Spinal cord (tissue), 10 donors: ENCODE measurements around the gene CST9L. TPM values are rescaled to one million over a fixed set of nuclear protein-coding genes. Genes with fewer than 3 reads are reported as not detected.

ENCODE experiments used
- DNase-seq, 6 donors: peaks; one replicate each; pipeline versions ENCODE4 v3.0.0 to v3.0.0-alpha.2; 2013 to 2015; ENCODE audit warnings: low spot score in 6 of 6, low read depth in 4 of 6
- H3K27ac ChIP-seq: one replicate; pipeline ENCODE4 v1.5.1; 2013; ENCODE audit warnings: low read depth, low read length, control low read depth
- H3K27me3 ChIP-seq: one replicate; pipeline ENCODE4 v1.6.1; 2013; ENCODE audit warnings: low read length; ENCODE audit not compliant: control insufficient read depth, insufficient read depth
- H3K36me3 ChIP-seq: one replicate; pipeline ENCODE4 v1.6.1; 2013; ENCODE audit warnings: low read length; ENCODE audit not compliant: control insufficient read depth, insufficient read depth
- H3K4me1 ChIP-seq: one replicate; pipeline ENCODE4 v1.6.1; 2013; ENCODE audit warnings: low read length; ENCODE audit not compliant: control insufficient read depth, insufficient read depth
- H3K4me3 ChIP-seq: one replicate; pipeline ENCODE4 v1.5.1; 2013; ENCODE audit warnings: low read depth, low read length, control low read depth
- H3K9me3 ChIP-seq: one replicate; pipeline ENCODE4 v1.6.1; 2013; ENCODE audit warnings: low read length; ENCODE audit not compliant: control insufficient read depth, insufficient read depth
- WGBS: methylation state at CpG from one replicate; pipeline ENCODE4 v1.1.5; 2013; ENCODE audit warnings: missing lambda C conversion rate; ENCODE audit not compliant: insufficient coverage; 5-methylcytosine and 5-hydroxymethylcytosine counted together
- long read RNA-seq, 4 donors: transcript quantifications; one replicate each; lab custom pipeline, GENCODE V29; 2026
- polyA plus RNA-seq, 2 donors: library from polyadenylated mRNA; unstranded; fragments of 120-200 nt; gene quantifications; one replicate each; pipeline ENCODE4 v1.2.1, GENCODE V29; 2013; ENCODE audit not compliant: insufficient read length in 2 of 2
- total RNA-seq, 2 donors: library from RNA; depleted of rRNA in 1 of 2; stranded (reverse); fragments of 120-200 nt in 1 of 2; fragments of >200 nt in 1 of 2; gene quantifications; one replicate each; pipeline versions ENCODE4 v1.2.3 to v1.2.4, GENCODE V29; 2013 to 2014
- donor health status: healthy.

Gene CST9L, protein sequence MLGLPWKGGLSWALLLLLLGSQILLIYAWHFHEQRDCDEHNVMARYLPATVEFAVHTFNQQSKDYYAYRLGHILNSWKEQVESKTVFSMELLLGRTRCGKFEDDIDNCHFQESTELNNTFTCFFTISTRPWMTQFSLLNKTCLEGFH
- total RNA-seq (not detected), polyA plus RNA-seq (not detected)
- long read RNA-seq, donor 1: 0 reads
- long read RNA-seq, donor 2: 0 reads
- long read RNA-seq, donor 3: 0 reads
- long read RNA-seq, donor 4: 0 reads

GRCh38 chr20:23568320-23568970, at the start of gene CST9L:
Gene CST9L, minus strand, starts transcription at chr20:23568484. Its CDS starts 34 bp downstream, at chr20:23568450.
- Histone ChIP-seq H3K27me3 (no peaks in the 10 kb centered on the region), H3K27ac (no peak within 1 kb of the TSS), H3K36me3 (no peaks in the 10 kb centered on the region), H3K4me1 (no peaks in the 10 kb centered on the region), H3K9me3 (no peaks in the 10 kb centered on the region), H3K4me3 (no peak within 1 kb of the TSS)
- DNase-seq: peak in 1 of 6 donors; percentile 1
- 40% methylated on average over 5 of the region's 11 CpGs for WGBS

- peak overlapping the region; percentile 52 for H3K27ac ChIP-seq
- no peaks in the 10 kb centered on the region for H3K36me3 ChIP-seq
- no peaks in the 10 kb centered on the region for H3K9me3 ChIP-seq
- H3K4me1 ChIP-seq: peaks cover 18% of the 10 kb centered on the region
- no peaks in the 10 kb centered on the region for H3K27me3 ChIP-seq
- H3K4me3 ChIP-seq: no peak overlapping the region
- no peak for DNase-seq
- WGBS: 88% methylated on average over 5 of the region's 5 CpGs
These were observed 45.9 kb upstream of the CST9L start for GRCh38 chr20:23614163-23614562.

GRCh38 chr20:23613676-23614075, 45.4 kb upstream of the CST9L start:
- H3K27me3 ChIP-seq: no peaks in the 10 kb centered on the region
- no peak overlapping the region for H3K4me3 ChIP-seq
- peaks cover 20% of the 10 kb centered on the region for H3K4me1 ChIP-seq
- peak overlapping the region; percentile 52 for H3K27ac ChIP-seq
- H3K36me3 ChIP-seq: no peaks in the 10 kb centered on the region
- DNase-seq: peak in 2 of 6 donors; percentile 33 to 76
- no peaks in the 10 kb centered on the region for H3K9me3 ChIP-seq

DNA sequence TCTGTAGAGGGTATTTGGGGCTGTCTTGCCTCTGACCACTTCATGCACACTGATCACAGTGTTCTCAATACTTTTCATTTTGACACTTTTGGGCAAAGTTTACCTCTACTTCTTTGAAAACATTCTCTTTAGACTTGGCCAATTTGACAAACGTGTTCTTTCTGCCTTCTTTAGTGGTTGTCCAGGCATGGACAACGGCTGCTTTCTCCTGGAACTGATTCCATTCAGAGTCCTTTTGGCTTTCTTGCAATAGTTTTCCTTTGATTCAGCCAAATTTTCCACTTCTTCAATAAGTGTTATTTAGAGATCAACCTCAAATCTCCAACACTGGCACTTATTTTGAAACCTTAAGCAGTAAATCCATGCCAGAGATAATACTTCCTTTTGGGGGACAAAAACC, 44.1 kb upstream of the CST9L start:
- H3K4me1 ChIP-seq: peaks cover 32% of the 10 kb centered on the region
- H3K27me3 ChIP-seq: no peaks in the 10 kb centered on the region
- H3K4me3 ChIP-seq: no peak overlapping the region
- peak in 4 of 6 donors; percentile 47 to 88 (median 51) for DNase-seq
- H3K9me3 ChIP-seq: no peaks in the 10 kb centered on the region
- no peaks in the 10 kb centered on the region for H3K36me3 ChIP-seq
- 40% methylated on average over 2 of the region's 2 CpGs for WGBS
- no peak overlapping the region for H3K27ac ChIP-seq

GRCh38 chr20:23609486-23610109, 41.3 kb upstream of the CST9L start:
- DNase-seq: no peak
- Histone ChIP-seq H3K27me3 (no peaks in the 10 kb centered on the region), H3K27ac (no peak overlapping the region), H3K36me3 (no peaks in the 10 kb centered on the region), H3K9me3 (no peaks in the 10 kb centered on the region), H3K4me3 (no peak overlapping the region), H3K4me1 (peaks cover 43% of the 10 kb centered on the region)
- WGBS: 92% methylated on average over 4 of the region's 5 CpGs

GRCh38 chr20:23608251-23608846, 40.1 kb upstream of the CST9L start:
- Histone ChIP-seq H3K9me3 (no peaks in the 10 kb centered on the region), H3K27ac (no peak overlapping the region), H3K4me1 (peaks cover 34% of the 10 kb centered on the region), H3K4me3 (no peak overlapping the region), H3K36me3 (no peaks in the 10 kb centered on the region), H3K27me3 (no peaks in the 10 kb centered on the region)
- 57% methylated on average over 14 of the region's 18 CpGs for WGBS
- DNase-seq: no peak

GRCh38 chr20:23607497-23608245, 39.4 kb upstream of the CST9L start:
- no peak overlapping the region for H3K4me3 ChIP-seq
- 96% methylated on average over 14 of the region's 14 CpGs for WGBS
- no peaks in the 10 kb centered on the region for H3K27me3 ChIP-seq
- H3K4me1 ChIP-seq: peaks cover 33% of the 10 kb centered on the region
- no peaks in the 10 kb centered on the region for H3K9me3 ChIP-seq
- H3K27ac ChIP-seq: no peak overlapping the region
- DNase-seq: no peak
- H3K36me3 ChIP-seq: no peaks in the 10 kb centered on the region

DNA sequence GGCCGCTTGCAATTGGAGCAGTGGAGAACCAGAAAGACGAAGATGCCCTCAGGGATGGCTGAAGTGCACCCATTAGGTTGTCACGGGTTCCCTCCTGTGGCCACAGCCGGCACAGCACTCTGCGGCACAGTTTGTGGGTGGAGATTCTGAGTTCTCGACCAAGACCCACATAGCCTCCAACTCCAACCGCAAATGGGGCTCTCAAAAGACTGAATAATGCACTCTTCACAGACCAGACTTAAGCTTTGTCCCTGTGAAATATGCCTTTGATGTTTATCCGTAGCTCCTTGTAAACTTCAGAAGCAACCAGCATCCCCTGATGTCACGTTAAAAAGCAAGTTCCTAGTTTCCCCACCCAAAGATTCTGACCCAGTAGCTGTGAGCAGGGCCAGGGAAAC, 38.4 kb upstream of the CST9L start:
- 23% methylated on average over 7 of the region's 9 CpGs for WGBS
- H3K4me3 ChIP-seq: no peak overlapping the region

DNA sequence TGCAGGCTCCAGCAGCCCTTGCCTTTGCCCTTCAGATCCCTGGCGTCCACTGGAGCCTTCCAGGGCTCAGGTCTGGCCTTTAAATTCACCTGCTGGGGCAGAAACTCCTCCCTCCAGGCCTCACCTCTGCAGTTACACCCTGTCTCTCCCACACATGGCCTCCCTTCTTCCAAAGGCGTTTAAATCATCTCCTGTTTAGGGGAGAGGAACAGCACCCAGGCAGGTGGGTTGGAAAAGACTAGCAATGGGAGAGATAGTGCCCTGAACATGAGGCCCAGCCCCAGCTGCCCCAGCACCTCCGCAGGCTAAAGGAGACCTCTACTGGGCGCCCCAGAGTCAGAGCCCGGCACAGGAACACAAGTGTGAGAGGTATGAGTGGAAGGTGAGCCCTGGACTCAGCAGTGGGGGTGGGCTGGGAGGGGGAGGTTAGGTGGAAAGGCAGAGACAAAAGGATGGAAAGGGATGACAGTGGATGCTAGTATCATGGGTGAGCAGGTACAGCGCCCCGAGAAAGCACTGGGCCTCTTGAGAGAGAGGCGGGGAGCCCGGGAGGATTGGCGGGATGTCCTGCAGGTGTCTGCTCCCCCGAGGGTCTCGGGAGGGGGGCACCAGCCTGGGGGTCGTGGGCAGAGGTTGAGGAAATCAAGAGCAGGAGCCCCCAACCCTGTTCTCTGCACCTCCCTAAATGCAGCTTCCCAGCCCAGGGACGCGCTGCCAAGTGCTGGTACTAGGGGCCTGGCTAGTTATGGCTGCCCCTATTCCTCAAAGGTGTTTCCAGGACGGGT, 37.8 kb upstream of the CST9L start, which contains the start of gene CST9:
CST9 (minus strand) TSS at position 51 of the 785 bp plus-strand sequence. CDS start 53 bp downstream, outside the sequence.
- DNase-seq: no peak
- no peaks in the 10 kb centered on the region for H3K36me3 ChIP-seq
- WGBS: 76% methylated on average over 14 of the region's 16 CpGs
- no peak within 1 kb of the TSS for H3K27ac ChIP-seq
- H3K4me1 ChIP-seq: peaks cover 31% of the 10 kb centered on the region
- no peak within 1 kb of the TSS for H3K4me3 ChIP-seq
- no peaks in the 10 kb centered on the region for H3K27me3 ChIP-seq
- H3K9me3 ChIP-seq: no peaks in the 10 kb centered on the region

More for the DNA sequence above, 38.4 kb upstream of the CST9L start:
- peak in 4 of 6 donors; percentile 58 to 91 (median 72) for DNase-seq
- H3K27ac ChIP-seq: no peak overlapping the region
- no peaks in the 10 kb centered on the region for H3K36me3 ChIP-seq
- peaks cover 35% of the 10 kb centered on the region for H3K4me1 ChIP-seq
- no peaks in the 10 kb centered on the region for H3K27me3 ChIP-seq
- no peaks in the 10 kb centered on the region for H3K9me3 ChIP-seq
